Skin of body (tissue), 2 donors: Measurements from ENCODE around the gene RRBP1. TPM values are rescaled to one million over a fixed set of nuclear protein-coding genes. Genes with fewer than 3 reads are reported as not detected.
"Not testable (repeated sequence)": the region's sequence is repeated elsewhere in the genome, so short reads cannot be mapped to it uniquely, and the experiment has no call there.

Source experiments
- DNase-seq: peaks from one replicate; lab custom pipeline; 2025; lab: John Stamatoyannopoulos, UW
- total RNA-seq: library from RNA; depleted of rRNA; stranded (reverse); fragments of >200 nt; gene quantifications from one replicate; pipeline ENCODE4 v1.2.3, GENCODE V29; 2014

Gene RRBP1
- total RNA-seq, 1 donor from 2014 or later: 118 TPM

DNA sequence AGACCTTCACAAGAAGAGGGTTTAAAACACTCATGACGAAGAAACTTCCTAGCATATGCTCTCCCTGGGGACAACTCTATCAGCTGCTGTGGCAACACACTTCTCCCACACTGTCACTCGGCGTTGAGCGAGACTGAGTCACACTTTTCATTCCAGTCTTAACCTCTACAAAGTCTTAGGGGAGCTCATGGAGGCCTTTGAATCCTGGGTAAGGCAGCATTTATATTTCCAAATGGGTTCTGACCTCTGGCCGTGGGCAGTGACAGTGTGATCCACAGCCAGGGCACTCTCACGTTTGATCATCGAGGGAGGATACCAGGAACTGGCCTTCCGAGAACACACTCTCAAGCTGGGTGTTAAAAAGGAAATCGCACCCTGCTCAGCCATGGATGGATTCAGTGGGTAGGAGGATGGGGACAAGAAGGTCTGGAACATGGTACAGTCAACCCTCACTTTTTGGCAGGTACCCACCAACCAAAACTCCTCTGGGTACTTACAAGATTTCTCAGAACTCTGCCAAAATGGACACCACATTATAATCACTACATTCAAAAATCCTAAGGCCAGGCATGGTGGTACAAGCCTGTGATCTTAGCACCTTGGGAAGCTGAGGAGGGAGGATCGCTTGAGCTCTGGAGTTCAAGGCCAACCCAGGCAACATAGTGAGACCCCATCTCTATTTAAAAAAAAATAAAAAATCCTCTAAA, 19.6 kb downstream of the RRBP1 start:
- DNase-seq: peak; percentile 9

GRCh38 chr20:17661121-17661744, 20.8 kb downstream of the RRBP1 start:
- DNase-seq: no peak

- DNase-seq: no peak
Observed at GRCh38 chr20:17660667-17661066, 21.4 kb downstream of the RRBP1 start.

GRCh38 chr20:17659801-17660200, 22.2 kb downstream of the RRBP1 start:
- no peak for DNase-seq

GRCh38 chr20:17659344-17659743, 22.7 kb downstream of the RRBP1 start:
- DNase-seq: not testable (repeated sequence)

- no peak for DNase-seq
Observed at GRCh38 chr20:17658648-17658993, 23.4 kb downstream of the RRBP1 start.

GRCh38 chr20:17657898-17658647, 24.0 kb downstream of the RRBP1 start:
- DNase-seq: no peak

DNA sequence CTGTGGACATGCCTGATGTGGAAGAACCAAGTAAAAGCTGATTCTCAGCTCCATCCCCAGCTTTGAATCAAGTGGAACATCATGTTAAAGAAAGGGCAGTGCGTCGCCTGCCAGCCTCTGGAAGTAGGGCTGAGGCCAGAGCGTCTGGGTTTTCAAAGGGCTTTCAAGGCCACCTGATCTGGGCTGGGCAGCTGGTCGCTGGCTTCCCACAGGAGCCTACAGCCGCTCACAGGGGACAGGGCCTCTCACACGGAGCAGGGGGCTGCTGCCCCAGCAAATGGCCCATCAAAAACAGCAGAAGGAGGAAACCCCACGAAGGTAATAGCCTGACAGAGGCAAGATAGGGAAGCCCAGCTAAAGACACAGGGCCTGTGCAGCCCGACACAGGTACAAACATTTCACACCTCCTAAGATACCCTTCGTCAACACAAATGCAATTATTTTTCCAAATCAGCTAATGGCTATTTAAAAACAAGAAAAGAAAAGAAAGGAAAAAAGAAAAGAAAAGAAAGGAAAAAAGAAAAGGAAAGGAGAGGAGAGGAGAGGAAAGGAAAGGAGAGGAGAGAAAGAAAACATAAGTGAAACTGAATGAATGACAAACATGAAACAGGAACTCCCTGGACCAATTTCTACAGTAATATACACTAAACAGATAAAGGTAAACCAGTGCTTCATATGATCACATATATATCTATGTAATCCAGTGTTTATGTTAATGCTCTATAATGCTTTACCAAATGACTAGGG, 24.8 kb downstream of the RRBP1 start:
- no peak for DNase-seq

GRCh38 chr20:17655865-17656479, 26.1 kb downstream of the RRBP1 start:
- DNase-seq: no peak

GRCh38 chr20:17655286-17655651, 26.8 kb downstream of the RRBP1 start:
- DNase-seq: no peak

GRCh38 chr20:17654649-17655285, 27.3 kb downstream of the RRBP1 start:
- DNase-seq: no peak

- DNase-seq: no peak
Observed at GRCh38 chr20:17653835-17654648, 28.0 kb downstream of the RRBP1 start.

GRCh38 chr20:17652411-17652810, 29.6 kb downstream of the RRBP1 start:
- DNase-seq: no peak

GRCh38 chr20:17651760-17652388, 30.2 kb downstream of the RRBP1 start:
- no peak for DNase-seq

GRCh38 chr20:17651129-17651759, 30.8 kb downstream of the RRBP1 start:
- no peak for DNase-seq

- DNase-seq: no peak
Observed at GRCh38 chr20:17650301-17651128, 31.5 kb downstream of the RRBP1 start.

DNA sequence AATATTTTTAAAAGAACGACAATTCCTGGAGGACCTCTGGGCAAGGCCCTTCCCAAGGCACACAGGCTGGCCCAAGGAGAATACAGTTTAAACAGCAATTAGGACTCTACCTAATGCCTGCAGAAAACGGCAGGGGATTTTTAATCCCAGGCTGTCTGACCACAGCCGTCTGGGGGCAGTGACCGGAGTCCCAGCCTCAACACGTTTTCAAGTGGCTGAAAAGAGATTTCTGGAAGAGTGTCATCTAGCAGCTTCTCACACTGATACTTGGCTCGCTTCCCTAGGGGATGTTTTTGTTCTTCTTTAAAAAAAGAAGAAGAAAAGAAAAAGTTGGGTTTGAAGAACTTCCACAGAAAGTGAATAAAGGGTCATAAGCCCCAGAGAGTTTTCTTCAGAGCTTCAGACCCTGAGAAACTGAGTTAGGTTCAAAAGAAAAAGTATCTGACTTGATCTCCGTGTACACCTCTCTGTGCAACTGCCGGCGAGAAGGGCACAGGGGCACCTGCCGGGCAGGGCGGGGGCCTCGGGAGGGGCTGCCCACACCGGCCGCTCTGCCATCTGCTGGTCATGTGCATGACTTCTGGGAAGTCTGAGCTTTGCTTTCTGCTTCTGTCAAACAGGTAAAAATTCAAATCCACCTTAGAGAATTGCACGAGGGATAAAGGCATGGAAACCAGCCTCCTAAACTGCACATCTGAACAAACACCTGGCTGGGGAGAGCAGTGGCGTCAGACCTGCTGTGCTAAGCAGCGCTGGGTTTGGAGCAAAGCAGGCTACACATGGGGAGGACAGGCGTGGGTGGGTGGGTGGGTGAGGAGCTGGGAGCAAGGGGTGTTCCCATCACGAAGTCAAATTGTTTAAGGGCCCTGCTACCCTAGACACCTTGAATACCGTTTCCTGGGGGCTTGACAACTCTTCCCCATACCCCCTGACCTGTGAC, 33.0 kb downstream of the RRBP1 start:
- no peak for DNase-seq
